ENCODE results near the gene DTD1. TPM values are rescaled to one million over a fixed set of nuclear protein-coding genes. Genes with fewer than 3 reads are reported as not detected.

DTD1 gene
- total and polyA plus RNA-seq, 2 of the 13 experiments (the other 11 are each of a cell fraction or from before 2014, with no cell fraction given), result 41.2 to 79.3 TPM

DNA sequence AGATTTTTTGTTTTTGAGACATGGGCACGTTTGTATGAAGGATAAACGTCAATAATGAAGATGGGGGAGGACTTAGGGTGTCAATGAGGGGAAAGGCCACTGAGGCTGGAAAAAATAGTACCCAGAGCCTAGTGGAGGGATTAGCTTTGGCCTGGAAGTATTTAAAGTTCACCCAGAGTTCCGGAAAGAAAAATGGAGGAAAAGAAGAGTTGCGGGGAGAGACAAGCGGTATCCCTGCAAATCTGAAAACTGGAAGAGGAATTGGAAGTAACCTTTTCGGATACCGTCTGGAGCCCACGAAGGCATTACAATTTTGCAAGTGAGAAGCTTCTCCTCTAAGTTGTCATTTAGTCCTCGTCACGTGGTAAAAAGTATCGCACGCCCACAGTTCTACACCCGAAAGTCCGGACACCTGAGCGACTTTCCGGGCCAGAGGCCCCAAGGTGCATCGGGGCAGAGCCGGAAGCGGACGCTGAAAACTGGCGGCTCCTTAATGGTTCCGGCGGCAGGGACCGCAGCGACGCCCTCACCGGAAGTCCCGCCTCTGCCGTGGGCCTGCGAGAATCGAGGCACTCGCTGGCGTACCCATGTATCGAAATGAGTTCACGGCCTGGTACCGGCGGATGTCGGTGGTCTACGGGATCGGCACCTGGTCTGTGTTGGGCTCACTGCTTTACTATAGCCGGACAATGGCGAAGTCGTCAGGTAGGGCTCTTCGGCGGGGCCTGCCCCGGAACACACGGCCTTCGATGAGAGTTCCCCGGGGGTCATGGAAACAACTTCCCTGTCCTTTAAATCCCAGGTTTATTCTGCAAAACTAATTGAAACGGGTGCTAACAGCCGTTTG lies 20.7 kb upstream of the DTD1 start, which contains the start of gene SMIM26 (continued):
- TF ChIP-seq, protein P1, sequence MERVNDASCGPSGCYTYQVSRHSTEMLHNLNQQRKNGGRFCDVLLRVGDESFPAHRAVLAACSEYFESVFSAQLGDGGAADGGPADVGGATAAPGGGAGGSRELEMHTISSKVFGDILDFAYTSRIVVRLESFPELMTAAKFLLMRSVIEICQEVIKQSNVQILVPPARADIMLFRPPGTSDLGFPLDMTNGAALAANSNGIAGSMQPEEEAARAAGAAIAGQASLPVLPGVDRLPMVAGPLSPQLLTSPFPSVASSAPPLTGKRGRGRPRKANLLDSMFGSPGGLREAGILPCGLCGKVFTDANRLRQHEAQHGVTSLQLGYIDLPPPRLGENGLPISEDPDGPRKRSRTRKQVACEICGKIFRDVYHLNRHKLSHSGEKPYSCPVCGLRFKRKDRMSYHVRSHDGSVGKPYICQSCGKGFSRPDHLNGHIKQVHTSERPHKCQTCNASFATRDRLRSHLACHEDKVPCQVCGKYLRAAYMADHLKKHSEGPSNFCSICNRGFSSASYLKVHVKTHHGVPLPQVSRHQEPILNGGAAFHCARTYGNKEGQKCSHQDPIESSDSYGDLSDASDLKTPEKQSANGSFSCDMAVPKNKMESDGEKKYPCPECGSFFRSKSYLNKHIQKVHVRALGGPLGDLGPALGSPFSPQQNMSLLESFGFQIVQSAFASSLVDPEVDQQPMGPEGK (CRISPR knock-in tag; IDR thresholded peaks at IDR 0.05), result peak; percentile 23; the same call in 1 of the 2 replicates
- TF ChIP-seq SKI (IDR thresholded peaks at IDR 0.05; ENCODE audit: partially characterized antibody) (no peak), ZNF263 (CRISPR knock-in tag; IDR thresholded peaks at IDR 0.05) (peak; percentile 39), ZFP1 (CRISPR knock-in tag; IDR thresholded peaks at IDR 0.05) (peak; percentile 84), ZSCAN29 (CRISPR knock-in tag; conservative IDR thresholded peaks at IDR 0.05) (peak; percentile 81; the same call in 1 of the 2 replicates), ZNF792 (CRISPR knock-in tag; IDR thresholded peaks at IDR 0.05) (peak; percentile 90), NKX3-1 (CRISPR knock-in tag; IDR thresholded peaks at IDR 0.05) (peak; percentile 90; the same call in 1 of the 2 replicates), RFX5 (IDR thresholded peaks at IDR 0.05; ENCODE audit: low read depth, low read length) (peak; percentile 20; the same call in 1 of the 2 replicates), FOXM1 (CRISPR knock-in tag; IDR thresholded peaks at IDR 0.05) (no peak), ZNF234 (CRISPR knock-in tag; conservative IDR thresholded peaks at IDR 0.05) (no peak), ATF7 (IDR thresholded peaks at IDR 0.05) (no peak), ATF7 (CRISPR knock-in tag; IDR thresholded peaks at IDR 0.05) (peak; percentile 62; the same call in 1 of the 2 replicates), HMG20B (CRISPR knock-in tag; conservative IDR thresholded peaks at IDR 0.05) (no peak; the same call in 1 of the 2 replicates), ZNF44 (CRISPR knock-in tag; IDR thresholded peaks at IDR 0.05) (peak; percentile 97), CENPX (CRISPR knock-in tag; IDR thresholded peaks at IDR 0.05) (no peak), ZKSCAN8 (CRISPR knock-in tag; IDR thresholded peaks at IDR 0.05; ENCODE audit: borderline replicate concordance) (peak; percentile 19; the same call in 1 of the 2 replicates), ZFX (CRISPR knock-in tag; IDR thresholded peaks at IDR 0.05; ENCODE audit: low read depth) (peak; percentile 100), CHCHD3 (CRISPR knock-in tag; IDR thresholded peaks at IDR 0.05) (peak; percentile 72; the same call in 1 of the 2 replicates), SUZ12 (IDR thresholded peaks at IDR 0.05; ENCODE audit: low read depth, low read length) (peak; percentile 35), TCF7L2 (IDR thresholded peaks at IDR 0.05; ENCODE audit: low read depth, low read length) (no peak), ZNF383 (CRISPR knock-in tag; IDR thresholded peaks at IDR 0.05; ENCODE audit: borderline replicate concordance) (no peak), HNRNPL (IDR thresholded peaks at IDR 0.05; ENCODE audit: low read depth, low read length) (peak; percentile 66; the same call in 1 of the 2 replicates), MTA1 (CRISPR knock-in tag; IDR thresholded peaks at IDR 0.05; ENCODE audit: borderline replicate concordance) (peak; percentile 86; the same call in 1 of the 2 replicates), ZSCAN20 (CRISPR knock-in tag; IDR thresholded peaks at IDR 0.05; ENCODE audit: borderline replicate concordance) (peak; percentile 92), RAD21 (CRISPR knock-in tag; IDR thresholded peaks at IDR 0.05) (peak; percentile 58; the same call in 1 of the 2 replicates), TCF7 (IDR thresholded peaks at IDR 0.05; ENCODE audit: low read depth) (no peak), PLRG1 (conservative IDR thresholded peaks at IDR 0.05) (no peak), ZNF230 (CRISPR knock-in tag; IDR thresholded peaks at IDR 0.05) (peak; percentile 70; the same call in 1 of the 2 replicates), ZNF432 (CRISPR knock-in tag; IDR thresholded peaks at IDR 0.05; ENCODE audit: borderline replicate concordance) (peak; percentile 76; the same call in 1 of the 2 replicates), ZNF766 (CRISPR knock-in tag; IDR thresholded peaks at IDR 0.05; ENCODE audit: borderline replicate concordance) (peak; percentile 92; the same call in 1 of the 2 replicates)
- TF ChIP-seq, protein P2, sequence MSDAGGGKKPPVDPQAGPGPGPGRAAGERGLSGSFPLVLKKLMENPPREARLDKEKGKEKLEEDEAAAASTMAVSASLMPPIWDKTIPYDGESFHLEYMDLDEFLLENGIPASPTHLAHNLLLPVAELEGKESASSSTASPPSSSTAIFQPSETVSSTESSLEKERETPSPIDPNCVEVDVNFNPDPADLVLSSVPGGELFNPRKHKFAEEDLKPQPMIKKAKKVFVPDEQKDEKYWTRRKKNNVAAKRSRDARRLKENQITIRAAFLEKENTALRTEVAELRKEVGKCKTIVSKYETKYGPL (CRISPR knock-in tag; IDR thresholded peaks at IDR 0.05), result no peak; the same call in 1 of the 2 replicates
